ENCODE measurements around the gene FER. TPM values are rescaled to one million over a fixed set of nuclear protein-coding genes. Genes with fewer than 3 reads are reported as not detected.
"Not testable (repeated sequence)": the region's sequence is repeated elsewhere in the genome, so short reads cannot be mapped to it uniquely, and the experiment has no call there.

FER gene
- total RNA-seq, 2 experiments from 2014 or later: 5.9 to 8.0 TPM

DNA sequence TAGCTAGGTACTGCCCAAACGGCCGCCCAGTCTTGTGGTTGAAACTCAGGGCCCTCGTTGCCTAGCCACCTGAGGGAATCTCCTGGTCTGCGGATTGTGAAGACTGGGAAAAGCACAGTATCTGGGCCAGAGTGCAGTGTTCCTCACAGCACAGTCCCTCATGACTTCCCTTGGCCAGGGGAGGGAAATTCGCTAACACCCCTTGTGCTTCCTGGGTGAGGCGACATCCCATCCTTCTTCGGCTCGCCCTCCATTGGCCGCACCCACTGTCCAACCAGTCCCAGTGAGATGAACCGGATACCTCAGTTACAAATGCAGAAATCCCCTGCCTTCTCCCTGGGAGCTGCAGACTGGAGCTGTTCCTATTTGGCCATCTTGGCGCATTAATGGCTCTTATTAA lies 250.5 kb downstream of the FER start:
- H3K4me3 Mint-ChIP-seq: no peak overlapping the region
- CTCF ChIA-PET: no interaction called here
- no peak overlapping the region for H3K27ac Mint-ChIP-seq
- H3K36me3 Mint-ChIP-seq (ENCODE audit: low read depth): no peaks in the 10 kb centered on the region
- POLR2A ChIA-PET: no interaction called here
- H3K27me3 Mint-ChIP-seq (ENCODE audit: low read depth): no peaks in the 10 kb centered on the region
- no peaks in the 10 kb centered on the region for H3K4me1 Mint-ChIP-seq (ENCODE audit: low read depth)
- H3K9me3 Mint-ChIP-seq (ENCODE audit: insufficient read depth): peaks cover 5% of the 10 kb centered on the region
- no peak for DNase-seq
- no peak for ATAC-seq

DNA sequence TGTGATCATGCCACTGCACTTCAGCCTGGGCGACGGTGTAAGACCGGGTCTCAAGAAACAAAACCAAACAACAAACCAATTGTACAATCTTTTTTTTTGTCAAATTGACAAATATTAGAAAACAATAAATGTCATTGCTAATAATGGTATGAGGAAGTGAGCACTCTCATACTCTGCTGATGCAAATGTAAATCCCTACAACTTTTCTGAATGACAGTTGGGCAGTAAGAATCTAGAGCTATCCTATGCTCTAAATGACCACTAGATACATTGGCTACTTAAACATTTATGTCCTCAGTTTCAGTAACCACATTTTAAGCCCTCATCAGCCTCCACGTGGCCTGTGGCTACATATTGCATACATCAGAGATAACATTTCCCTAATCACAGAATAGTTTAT lies 256.2 kb downstream of the FER start:
- ATAC-seq (no peak), DNase-seq (no peak)
- Mint-ChIP-seq H3K27me3 (ENCODE audit: low read depth) (no peaks in the 10 kb centered on the region), H3K4me3 (no peak overlapping the region), H3K9me3 (ENCODE audit: insufficient read depth) (no peaks in the 10 kb centered on the region), H3K4me1 (ENCODE audit: low read depth) (no peaks in the 10 kb centered on the region), H3K27ac (no peak overlapping the region), H3K36me3 (ENCODE audit: low read depth) (no peaks in the 10 kb centered on the region)
- POLR2A ChIA-PET: no interaction called here
- CTCF ChIA-PET: no interaction called here

- CTCF ChIA-PET: no interaction called here
- DNase-seq: no peak
- Mint-ChIP-seq H3K4me3 (no peak overlapping the region), H3K27me3 (ENCODE audit: low read depth) (no peaks in the 10 kb centered on the region), H3K27ac (no peak overlapping the region), H3K36me3 (ENCODE audit: low read depth) (no peaks in the 10 kb centered on the region), H3K4me1 (ENCODE audit: low read depth) (no peaks in the 10 kb centered on the region), H3K9me3 (ENCODE audit: insufficient read depth) (no peaks in the 10 kb centered on the region)
- ATAC-seq: no peak
- POLR2A ChIA-PET: no interaction called here
These were observed 257.8 kb downstream of the FER start for GRCh38 chr5:109005297-109006009.

DNA sequence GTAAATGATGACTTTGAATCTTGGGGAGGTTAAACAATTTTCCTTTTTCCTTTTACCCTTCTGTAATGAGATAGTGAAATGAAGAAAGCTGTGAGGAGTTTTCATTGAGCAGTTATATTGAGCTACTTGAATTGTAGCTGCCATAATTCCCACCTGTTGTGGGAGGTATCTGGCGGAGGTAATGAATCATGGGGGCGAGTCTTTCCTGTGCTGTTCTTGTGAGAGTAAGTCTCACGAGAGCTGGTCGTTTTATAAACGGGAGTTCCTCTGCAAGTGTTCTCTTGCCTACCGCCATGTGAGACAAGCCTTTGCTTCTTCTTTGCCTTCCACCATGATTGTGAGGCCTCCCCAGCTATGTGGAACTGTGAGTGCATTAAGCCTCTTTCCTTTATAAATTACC lies 258.4 kb downstream of the FER start:
- H3K9me3 Mint-ChIP-seq (ENCODE audit: insufficient read depth): no peaks in the 10 kb centered on the region
- CTCF ChIA-PET: no interaction called here
- H3K4me1 Mint-ChIP-seq (ENCODE audit: low read depth): no peaks in the 10 kb centered on the region
- POLR2A ChIA-PET: no interaction called here
- H3K27ac Mint-ChIP-seq: no peak overlapping the region
- ATAC-seq: no peak
- H3K36me3 Mint-ChIP-seq (ENCODE audit: low read depth): no peaks in the 10 kb centered on the region
- no peak for DNase-seq
- no peak overlapping the region for H3K4me3 Mint-ChIP-seq
- H3K27me3 Mint-ChIP-seq (ENCODE audit: low read depth): no peaks in the 10 kb centered on the region

- DNase-seq: no peak
- Mint-ChIP-seq H3K36me3 (ENCODE audit: low read depth) (no peaks in the 10 kb centered on the region), H3K27me3 (ENCODE audit: low read depth) (no peaks in the 10 kb centered on the region), H3K27ac (no peak overlapping the region), H3K4me3 (no peak overlapping the region), H3K4me1 (ENCODE audit: low read depth) (no peaks in the 10 kb centered on the region), H3K9me3 (ENCODE audit: insufficient read depth) (no peaks in the 10 kb centered on the region)
- ATAC-seq: no peak
- ChIA-PET CTCF (no interaction called here), POLR2A (no interaction called here)
These were observed 268.6 kb downstream of the FER start for GRCh38 chr5:109016300-109016699.

- DNase-seq: no peak
- no peak overlapping the region for H3K27ac Mint-ChIP-seq
These were observed 274.4 kb downstream of the FER start for GRCh38 chr5:109022056-109022455.

DNA sequence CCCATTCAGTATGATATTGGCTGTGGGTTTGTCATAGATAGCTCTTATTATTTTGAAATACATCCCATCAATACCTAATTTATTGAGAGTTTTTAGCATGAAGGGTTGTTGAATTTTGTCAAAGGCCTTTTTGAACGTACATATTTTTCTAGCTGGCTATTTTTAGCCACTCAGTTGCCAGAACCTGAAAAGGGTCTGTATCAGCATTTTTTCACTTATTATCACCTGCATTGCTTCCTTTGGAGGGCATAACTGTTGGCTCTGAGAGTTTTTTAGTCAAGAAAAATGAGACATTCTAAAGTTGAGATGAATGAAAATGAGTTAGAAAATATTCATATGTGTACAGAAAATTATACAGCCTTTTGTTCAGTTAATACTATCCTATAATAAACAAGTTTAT lies 278.0 kb downstream of the FER start:
- H3K36me3 Mint-ChIP-seq (ENCODE audit: low read depth); H3K4me1 Mint-ChIP-seq (ENCODE audit: low read depth): not testable (repeated sequence)

More at GRCh38 chr5:109022056-109022455, 274.4 kb downstream of the FER start:
- H3K36me3 Mint-ChIP-seq (ENCODE audit: low read depth): no peaks in the 10 kb centered on the region
- H3K4me1 Mint-ChIP-seq (ENCODE audit: low read depth): no peaks in the 10 kb centered on the region
- POLR2A ChIA-PET: no interaction called here
- H3K27me3 Mint-ChIP-seq (ENCODE audit: low read depth): no peaks in the 10 kb centered on the region
- H3K4me3 Mint-ChIP-seq: no peak overlapping the region
- CTCF ChIA-PET: no interaction called here
- H3K9me3 Mint-ChIP-seq (ENCODE audit: insufficient read depth): no peaks in the 10 kb centered on the region
- ATAC-seq: no peak

GRCh38 chr5:109027983-109028607 lies 280.4 kb downstream of the FER start:
- ATAC-seq (no peak), DNase-seq (no peak)
- no peaks in the 10 kb centered on the region for H3K36me3 Mint-ChIP-seq (ENCODE audit: low read depth)
- CTCF ChIA-PET: no interaction called here
- no peak overlapping the region for H3K4me3 Mint-ChIP-seq
- no peak overlapping the region for H3K27ac Mint-ChIP-seq
- H3K4me1 Mint-ChIP-seq (ENCODE audit: low read depth): no peaks in the 10 kb centered on the region
- no peaks in the 10 kb centered on the region for H3K9me3 Mint-ChIP-seq (ENCODE audit: insufficient read depth)
- POLR2A ChIA-PET: no interaction called here
- no peaks in the 10 kb centered on the region for H3K27me3 Mint-ChIP-seq (ENCODE audit: low read depth)

More for the DNA sequence above, 278.0 kb downstream of the FER start:
- H3K9me3 Mint-ChIP-seq (ENCODE audit: insufficient read depth); DNase-seq; H3K4me3 Mint-ChIP-seq; H3K27me3 Mint-ChIP-seq (ENCODE audit: low read depth); ATAC-seq; CTCF ChIA-PET; H3K27ac Mint-ChIP-seq; POLR2A ChIA-PET: not testable (repeated sequence)

GRCh38 chr5:109028608-109029299 lies 281.1 kb downstream of the FER start:
- H3K27me3 Mint-ChIP-seq (ENCODE audit: low read depth): no peaks in the 10 kb centered on the region
- ATAC-seq (no peak), DNase-seq (no peak)
- no peak overlapping the region for H3K27ac Mint-ChIP-seq
- CTCF ChIA-PET: no interaction called here
- no peaks in the 10 kb centered on the region for H3K9me3 Mint-ChIP-seq (ENCODE audit: insufficient read depth)
- no peaks in the 10 kb centered on the region for H3K36me3 Mint-ChIP-seq (ENCODE audit: low read depth)
- no peak overlapping the region for H3K4me3 Mint-ChIP-seq
- H3K4me1 Mint-ChIP-seq (ENCODE audit: low read depth): no peaks in the 10 kb centered on the region
- POLR2A ChIA-PET: no interaction called here

GRCh38 chr5:109029847-109030246 lies 282.1 kb downstream of the FER start:
- Mint-ChIP-seq H3K27me3 (ENCODE audit: low read depth) (no peaks in the 10 kb centered on the region), H3K4me3 (no peak overlapping the region), H3K27ac (no peak overlapping the region), H3K9me3 (ENCODE audit: insufficient read depth) (no peaks in the 10 kb centered on the region), H3K4me1 (ENCODE audit: low read depth) (no peaks in the 10 kb centered on the region), H3K36me3 (ENCODE audit: low read depth) (no peaks in the 10 kb centered on the region)
- POLR2A ChIA-PET: no interaction called here
- CTCF ChIA-PET: no interaction called here
- no peak for DNase-seq
- no peak for ATAC-seq

- no peak overlapping the region for H3K4me3 Mint-ChIP-seq
- no peaks in the 10 kb centered on the region for H3K27me3 Mint-ChIP-seq (ENCODE audit: low read depth)
- DNase-seq (no peak), ATAC-seq (no peak)
- ChIA-PET POLR2A (no interaction called here), CTCF (no interaction called here)
- H3K4me1 Mint-ChIP-seq (ENCODE audit: low read depth): no peaks in the 10 kb centered on the region
- no peak overlapping the region for H3K27ac Mint-ChIP-seq
- H3K36me3 Mint-ChIP-seq (ENCODE audit: low read depth): no peaks in the 10 kb centered on the region
- no peaks in the 10 kb centered on the region for H3K9me3 Mint-ChIP-seq (ENCODE audit: insufficient read depth)
These were observed 282.9 kb downstream of the FER start for GRCh38 chr5:109030360-109031143.

- ChIA-PET POLR2A (no interaction called here), CTCF (no interaction called here)
- Mint-ChIP-seq H3K36me3 (ENCODE audit: low read depth) (no peaks in the 10 kb centered on the region), H3K27me3 (ENCODE audit: low read depth) (no peaks in the 10 kb centered on the region), H3K4me1 (ENCODE audit: low read depth) (no peaks in the 10 kb centered on the region), H3K9me3 (ENCODE audit: insufficient read depth) (no peaks in the 10 kb centered on the region), H3K27ac (no peak overlapping the region), H3K4me3 (no peak overlapping the region)
- no peak for ATAC-seq
- no peak for DNase-seq
These were observed 286.6 kb downstream of the FER start for GRCh38 chr5:109034306-109034705.

All from activated CD8-positive, alpha-beta T cell treated with anti-CD3 and anti-CD28 coated beads, Interleukin-2, amount 10 ng/mL, durations not matched to agents 7 days and 5 days (primary cell).